ENCODE results near the gene TECPR2.

Gene TECPR2

DNA sequence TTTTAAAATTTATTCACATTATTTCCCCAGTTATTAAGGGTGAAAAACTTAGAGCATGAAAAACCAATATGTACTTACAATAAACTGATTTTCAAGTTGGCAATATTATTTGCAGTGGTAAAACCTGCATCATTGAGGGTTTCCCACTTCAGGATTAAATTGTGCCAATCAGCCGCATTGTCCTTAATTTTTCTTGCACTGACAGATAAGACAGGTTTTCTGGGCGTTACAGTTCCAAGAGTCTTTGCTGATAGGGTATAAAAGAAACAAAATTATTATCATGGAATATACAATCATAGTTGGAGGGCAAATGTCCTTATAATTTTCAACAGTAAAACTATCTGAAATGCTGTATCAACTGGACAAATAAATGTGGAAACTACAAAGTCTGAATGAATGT lies 3.4 kb upstream of the TECPR2 start:
- DNase-seq (ENCODE audit: low spot score) = no peak
- H3K4me3 ChIP-seq = no peak overlapping the region
- H3K27ac ChIP-seq = no peak overlapping the region
- TF ChIP-seq, protein P1, sequence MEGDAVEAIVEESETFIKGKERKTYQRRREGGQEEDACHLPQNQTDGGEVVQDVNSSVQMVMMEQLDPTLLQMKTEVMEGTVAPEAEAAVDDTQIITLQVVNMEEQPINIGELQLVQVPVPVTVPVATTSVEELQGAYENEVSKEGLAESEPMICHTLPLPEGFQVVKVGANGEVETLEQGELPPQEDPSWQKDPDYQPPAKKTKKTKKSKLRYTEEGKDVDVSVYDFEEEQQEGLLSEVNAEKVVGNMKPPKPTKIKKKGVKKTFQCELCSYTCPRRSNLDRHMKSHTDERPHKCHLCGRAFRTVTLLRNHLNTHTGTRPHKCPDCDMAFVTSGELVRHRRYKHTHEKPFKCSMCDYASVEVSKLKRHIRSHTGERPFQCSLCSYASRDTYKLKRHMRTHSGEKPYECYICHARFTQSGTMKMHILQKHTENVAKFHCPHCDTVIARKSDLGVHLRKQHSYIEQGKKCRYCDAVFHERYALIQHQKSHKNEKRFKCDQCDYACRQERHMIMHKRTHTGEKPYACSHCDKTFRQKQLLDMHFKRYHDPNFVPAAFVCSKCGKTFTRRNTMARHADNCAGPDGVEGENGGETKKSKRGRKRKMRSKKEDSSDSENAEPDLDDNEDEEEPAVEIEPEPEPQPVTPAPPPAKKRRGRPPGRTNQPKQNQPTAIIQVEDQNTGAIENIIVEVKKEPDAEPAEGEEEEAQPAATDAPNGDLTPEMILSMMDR (IDR thresholded peaks at IDR 0.05) = no peak

DNA sequence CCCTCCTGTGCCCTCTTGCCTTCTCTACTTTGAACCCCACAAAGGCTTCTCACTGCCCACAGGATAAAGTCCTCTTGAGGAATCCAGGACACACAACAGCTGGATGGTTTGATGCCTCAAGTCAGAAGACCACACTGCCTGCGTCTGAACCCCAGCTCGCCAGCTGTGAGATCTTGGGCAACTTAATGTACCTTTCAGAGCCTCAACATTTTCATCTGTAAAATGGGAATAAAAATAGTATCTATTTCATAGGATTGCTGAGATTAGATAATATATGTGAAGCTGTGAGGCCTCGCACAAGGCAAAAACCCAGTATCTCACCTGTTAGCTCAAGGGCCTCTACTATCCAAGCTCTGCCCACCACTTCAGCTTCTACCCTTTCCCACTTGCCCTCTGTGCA lies 2.4 kb upstream of the TECPR2 start:
- H3K4me3 ChIP-seq = no peak overlapping the region
- H3K27ac ChIP-seq = no peak overlapping the region
- DNase-seq (ENCODE audit: low spot score) = no peak
- TF ChIP-seq, protein P1 (IDR thresholded peaks at IDR 0.05) = no peak

DNA sequence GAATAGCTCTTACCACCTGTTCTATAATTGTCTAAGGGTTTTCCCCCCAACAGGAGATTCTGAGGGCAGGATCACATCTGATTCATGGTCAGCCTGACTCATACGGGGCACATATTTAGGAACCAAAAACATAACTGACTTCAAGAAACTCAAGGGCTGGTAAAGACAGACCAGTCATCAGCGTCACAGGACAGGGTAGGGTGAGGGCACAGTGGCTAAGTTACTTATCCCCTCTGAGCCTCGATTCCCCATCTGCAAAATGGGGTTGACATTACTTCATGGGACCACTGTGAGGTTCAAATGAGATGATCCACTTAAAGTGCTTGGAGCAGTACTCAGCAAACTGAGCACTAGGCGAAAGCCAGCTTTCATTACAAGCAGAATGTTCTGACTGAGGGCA lies 657 bp upstream of the TECPR2 start:
- no peak for DNase-seq (ENCODE audit: low spot score)
- peak overlapping the region; percentile 83 for H3K4me3 ChIP-seq
- peak overlapping the region; percentile 91 to 96 for H3K27ac ChIP-seq
- TF ChIP-seq, protein P1 (IDR thresholded peaks at IDR 0.05) = no peak

DNA sequence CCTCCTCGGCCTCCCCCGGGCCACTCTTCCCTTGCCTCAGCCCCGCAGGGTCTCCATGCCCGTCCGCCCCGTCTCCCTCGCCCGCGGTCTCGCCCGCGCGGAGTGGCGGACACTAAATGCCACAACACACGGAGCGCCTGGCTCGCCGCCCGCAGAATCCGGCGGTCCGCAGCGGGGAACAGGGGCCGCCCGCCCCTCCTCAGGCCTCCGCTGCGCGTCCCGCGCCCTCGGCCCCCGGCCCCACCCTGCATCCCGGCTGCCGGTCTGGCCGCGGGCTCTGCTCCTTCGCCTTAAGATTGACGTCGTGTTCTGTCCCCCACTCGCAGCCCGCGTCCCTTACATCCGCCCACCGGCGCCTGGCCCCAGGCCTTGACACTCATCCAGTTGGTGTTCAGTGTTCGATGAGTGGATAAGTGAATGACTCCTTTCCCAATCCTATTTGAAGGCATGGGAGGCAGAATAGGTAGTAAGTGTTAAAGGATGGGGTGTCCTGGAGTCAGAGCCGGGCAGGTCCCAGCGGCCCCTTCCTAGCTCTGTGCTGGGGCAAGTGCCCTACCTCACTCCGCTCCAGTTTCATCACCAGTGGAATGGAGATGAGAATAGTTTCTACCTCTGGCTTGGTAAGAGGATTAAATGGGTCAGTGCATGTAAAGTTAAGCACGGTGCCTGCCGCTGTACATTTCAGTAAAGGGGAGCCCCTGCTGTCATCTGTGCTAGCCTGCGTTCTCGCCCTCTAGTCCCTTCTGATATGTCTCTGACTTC lies 622 bp downstream of the TECPR2 start:
- Histone ChIP-seq H3K27ac (peak overlapping the region; percentile 91 to 96), H3K4me3 (peak overlapping the region; percentile 83)
- TF ChIP-seq, protein P1 (IDR thresholded peaks at IDR 0.05) = no peak
- no peak for DNase-seq (ENCODE audit: low spot score)

DNA sequence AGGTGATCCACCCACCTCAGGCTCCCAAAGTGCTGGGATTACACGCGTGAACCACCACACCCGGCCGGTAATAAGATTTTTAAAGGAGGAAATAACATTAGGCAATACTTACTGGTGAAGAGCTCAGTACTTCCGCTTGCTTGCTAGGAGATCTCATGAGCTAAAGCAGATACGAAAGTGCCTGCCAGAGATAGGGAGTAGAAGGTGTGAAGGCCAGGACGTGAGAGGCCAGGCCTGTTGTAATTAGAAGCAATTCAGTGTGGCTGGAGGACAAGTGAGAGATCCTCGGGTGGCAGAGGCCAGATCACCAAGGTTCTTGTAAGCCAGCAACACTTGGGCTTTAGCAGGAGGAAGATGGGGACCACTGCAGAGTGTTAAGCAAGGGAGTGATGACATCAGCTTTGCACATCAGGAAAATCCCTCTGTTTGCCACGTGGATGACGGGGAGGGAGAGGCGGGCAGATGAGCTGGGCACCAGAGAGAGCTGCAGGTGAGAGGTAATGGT lies 7.6 kb downstream of the TECPR2 start:
- TF ChIP-seq, protein P1 (IDR thresholded peaks at IDR 0.05) = no peak
- Histone ChIP-seq H3K4me3 (no peak overlapping the region), H3K27ac (no peak overlapping the region)
- DNase-seq (ENCODE audit: low spot score) = no peak

DNA sequence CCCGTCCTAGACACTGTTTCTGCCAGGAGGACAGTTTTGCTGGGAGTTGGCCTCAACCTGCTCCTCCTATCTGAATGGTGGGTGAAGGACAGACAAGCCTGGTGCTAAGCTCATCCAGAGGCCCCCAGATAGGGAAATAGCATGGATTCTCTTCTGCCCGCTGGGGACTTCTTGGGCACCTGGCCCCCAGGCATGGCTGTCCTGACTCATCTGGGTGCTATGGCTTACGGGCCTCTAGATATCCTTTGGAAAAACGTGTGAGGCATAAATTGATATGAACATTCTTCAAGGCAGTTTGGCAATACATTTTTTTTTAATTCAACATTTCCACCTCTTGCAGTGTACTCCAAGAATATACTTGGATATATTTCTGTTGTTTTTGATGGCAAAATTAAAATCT lies 8.6 kb downstream of the TECPR2 start:
- TF ChIP-seq, protein P1 (IDR thresholded peaks at IDR 0.05) = no peak
- H3K4me3 ChIP-seq = no peak overlapping the region
- no peak for DNase-seq (ENCODE audit: low spot score)
- H3K27ac ChIP-seq = no peak overlapping the region

DNA sequence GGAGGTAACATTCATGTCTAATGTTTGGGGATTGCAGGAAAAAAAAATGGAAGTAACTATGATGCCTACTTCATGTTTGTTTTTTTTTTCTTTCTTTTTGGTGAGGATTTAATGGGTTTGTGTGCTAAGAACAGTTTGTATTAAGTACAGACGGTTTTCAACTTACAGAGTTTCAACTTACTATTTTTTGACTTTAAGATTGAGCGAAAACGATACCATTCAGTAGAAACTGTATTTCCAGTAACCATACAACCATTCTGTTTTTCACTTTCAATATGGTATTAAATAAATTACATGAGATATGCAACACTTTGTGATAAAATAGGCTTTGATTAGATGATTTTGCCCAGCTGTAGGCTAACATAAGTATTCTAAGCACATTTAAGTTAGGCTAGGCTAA lies 10.4 kb downstream of the TECPR2 start:
- no peak overlapping the region for H3K4me3 ChIP-seq
- no peak overlapping the region for H3K27ac ChIP-seq
- DNase-seq (ENCODE audit: low spot score) = no peak
- TF ChIP-seq, protein P1 (IDR thresholded peaks at IDR 0.05) = no peak

Measured in coronary artery (tissue), 2 donors.